OCI-LY1 (cell line): Measurements from ENCODE around the gene SNRNP48.

Source experiments
- EZH2 ChIP-seq: fragments of 200-600 bp; sonication (generic), shearing (Covaris generic); IDR thresholded peaks from 2 replicates; pipeline ENCODE4 v1.8.0; 2017; ENCODE audit warnings: borderline replicate concordance, mixed run types, mild to moderate bottlenecking, antibody characterized with exemption, low read length, moderate library complexity, mixed read lengths
- TF ChIP-seq, protein P1 (sequence below): fragments of 200-600 bp; sonication (generic), shearing (Covaris generic); IDR thresholded peaks from 2 replicates; pipeline ENCODE4 v1.5.1; 2017; ENCODE audit warnings: mild to moderate bottlenecking, antibody characterized with exemption, low read length, moderate library complexity, mixed read lengths

DNA sequence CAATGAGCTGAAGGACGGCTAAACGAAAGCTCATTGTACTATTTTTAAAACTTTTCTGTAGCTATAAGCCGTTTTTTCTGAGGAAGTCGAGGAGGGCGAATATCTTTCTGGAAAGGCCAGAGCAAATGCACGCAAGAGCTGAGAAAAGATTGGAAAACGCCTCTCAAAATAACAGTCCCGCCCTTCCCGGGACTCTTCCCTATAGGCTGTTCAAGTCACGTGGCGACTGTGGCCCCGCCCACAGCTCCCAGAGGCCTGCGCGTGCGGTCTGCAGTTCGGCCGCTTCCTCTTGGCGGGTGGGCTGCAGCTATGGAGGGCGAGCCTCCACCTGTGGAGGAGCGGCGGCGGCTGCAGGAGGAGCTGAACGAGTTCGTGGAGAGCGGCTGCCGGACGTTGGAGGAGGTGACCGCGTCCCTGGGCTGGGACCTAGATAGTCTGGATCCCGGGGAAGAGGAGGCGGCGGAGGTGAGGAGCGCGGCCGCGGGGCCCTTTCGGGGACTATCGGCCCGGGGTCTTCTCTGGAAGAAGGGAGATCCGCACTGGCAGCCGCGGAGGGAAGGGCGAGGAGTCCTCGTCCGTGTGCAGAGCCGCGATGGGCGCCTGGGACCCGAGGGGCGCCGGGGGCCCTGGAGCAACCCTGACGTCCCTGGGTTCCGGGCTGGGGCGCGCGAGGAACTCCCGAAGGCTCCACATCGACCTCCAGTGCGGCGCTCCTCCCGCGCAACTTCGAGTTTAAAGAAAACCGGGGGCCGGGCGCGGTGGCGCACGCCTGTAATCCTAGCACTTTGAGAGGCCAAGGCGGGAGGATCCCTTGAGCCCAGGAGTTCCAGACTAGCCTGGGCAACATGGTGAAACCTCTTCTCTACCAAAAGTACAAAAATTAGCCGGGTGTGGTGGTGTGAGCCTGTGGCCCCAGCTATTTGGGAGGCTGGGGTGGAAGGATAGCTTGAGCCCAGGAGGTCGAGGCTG lies at the start of gene SNRNP48:
- TF ChIP-seq, protein P1, sequence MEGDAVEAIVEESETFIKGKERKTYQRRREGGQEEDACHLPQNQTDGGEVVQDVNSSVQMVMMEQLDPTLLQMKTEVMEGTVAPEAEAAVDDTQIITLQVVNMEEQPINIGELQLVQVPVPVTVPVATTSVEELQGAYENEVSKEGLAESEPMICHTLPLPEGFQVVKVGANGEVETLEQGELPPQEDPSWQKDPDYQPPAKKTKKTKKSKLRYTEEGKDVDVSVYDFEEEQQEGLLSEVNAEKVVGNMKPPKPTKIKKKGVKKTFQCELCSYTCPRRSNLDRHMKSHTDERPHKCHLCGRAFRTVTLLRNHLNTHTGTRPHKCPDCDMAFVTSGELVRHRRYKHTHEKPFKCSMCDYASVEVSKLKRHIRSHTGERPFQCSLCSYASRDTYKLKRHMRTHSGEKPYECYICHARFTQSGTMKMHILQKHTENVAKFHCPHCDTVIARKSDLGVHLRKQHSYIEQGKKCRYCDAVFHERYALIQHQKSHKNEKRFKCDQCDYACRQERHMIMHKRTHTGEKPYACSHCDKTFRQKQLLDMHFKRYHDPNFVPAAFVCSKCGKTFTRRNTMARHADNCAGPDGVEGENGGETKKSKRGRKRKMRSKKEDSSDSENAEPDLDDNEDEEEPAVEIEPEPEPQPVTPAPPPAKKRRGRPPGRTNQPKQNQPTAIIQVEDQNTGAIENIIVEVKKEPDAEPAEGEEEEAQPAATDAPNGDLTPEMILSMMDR: no peak
- no peak for TF ChIP-seq EZH2
